Breast epithelium (tissue), 3 donors: Measurements from ENCODE around the gene ASAH2B.
"Not testable (repeated sequence)": the region's sequence is repeated elsewhere in the genome, so short reads cannot be mapped to it uniquely, and the experiment has no call there.

Experiments used
- POLR2A ChIP-seq: fragments of 450-650 bp; IDR thresholded peaks from one replicate; pipeline ENCODE4 v1.6.1; 2016; ENCODE audit warnings: antibody characterized with exemption, mild to moderate bottlenecking, moderate library complexity
- POLR2AphosphoS5 ChIP-seq, 3 donors: sonication (generic); formaldehyde crosslinking; IDR thresholded peaks; one replicate each; pipeline ENCODE4 v1.6.1; 2017; ENCODE audit warnings: antibody characterized with exemption in 3 of 3
- TF ChIP-seq, protein P1 (sequence below), 3 donors: fragments of 450-650 bp; IDR thresholded peaks; one replicate each; pipeline ENCODE4 v1.5.1; 2016 to 2017; ENCODE audit warnings: antibody characterized with exemption in 3 of 3, mild to moderate bottlenecking in 3 of 3, moderate library complexity in 3 of 3

- TF ChIP-seq POLR2A; POLR2AphosphoS5 (IDR thresholded peaks at IDR 0.05): not testable (repeated sequence)
- TF ChIP-seq, protein P1, sequence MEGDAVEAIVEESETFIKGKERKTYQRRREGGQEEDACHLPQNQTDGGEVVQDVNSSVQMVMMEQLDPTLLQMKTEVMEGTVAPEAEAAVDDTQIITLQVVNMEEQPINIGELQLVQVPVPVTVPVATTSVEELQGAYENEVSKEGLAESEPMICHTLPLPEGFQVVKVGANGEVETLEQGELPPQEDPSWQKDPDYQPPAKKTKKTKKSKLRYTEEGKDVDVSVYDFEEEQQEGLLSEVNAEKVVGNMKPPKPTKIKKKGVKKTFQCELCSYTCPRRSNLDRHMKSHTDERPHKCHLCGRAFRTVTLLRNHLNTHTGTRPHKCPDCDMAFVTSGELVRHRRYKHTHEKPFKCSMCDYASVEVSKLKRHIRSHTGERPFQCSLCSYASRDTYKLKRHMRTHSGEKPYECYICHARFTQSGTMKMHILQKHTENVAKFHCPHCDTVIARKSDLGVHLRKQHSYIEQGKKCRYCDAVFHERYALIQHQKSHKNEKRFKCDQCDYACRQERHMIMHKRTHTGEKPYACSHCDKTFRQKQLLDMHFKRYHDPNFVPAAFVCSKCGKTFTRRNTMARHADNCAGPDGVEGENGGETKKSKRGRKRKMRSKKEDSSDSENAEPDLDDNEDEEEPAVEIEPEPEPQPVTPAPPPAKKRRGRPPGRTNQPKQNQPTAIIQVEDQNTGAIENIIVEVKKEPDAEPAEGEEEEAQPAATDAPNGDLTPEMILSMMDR (IDR thresholded peaks at IDR 0.05), result not testable (repeated sequence)
Observed at GRCh38 chr10:50742820-50743219, 3.1 kb downstream of the ASAH2B start.
